Lower leg skin (tissue), 3 donors: ENCODE results near the gene ANKRD37.

ENCODE experiments used
- CTCF ChIP-seq, 3 donors: fragments of 450-650 bp; IDR thresholded peaks; one replicate each; pipeline ENCODE4 v1.5.1; 2016; ENCODE audit warnings: antibody characterized with exemption in 3 of 3, mild to moderate bottlenecking in 3 of 3, moderate library complexity in 2 of 3
- POLR2A ChIP-seq, 2 donors: fragments of 450-650 bp; IDR thresholded peaks; one replicate each; pipeline ENCODE4 v1.6.1; 2016 to 2017; ENCODE audit warnings: antibody characterized with exemption in 2 of 2, mild to moderate bottlenecking in 1 of 2, moderate library complexity in 1 of 2

GRCh38 chr4:185358959-185359358, 37.7 kb upstream of the ANKRD37 start:
- no peak for TF ChIP-seq CTCF (IDR thresholded peaks at IDR 0.05)
- no peak for TF ChIP-seq POLR2A (IDR thresholded peaks at IDR 0.05)
